Measurements from ENCODE around the gene EVX1.

The EVX1 gene

DNA sequence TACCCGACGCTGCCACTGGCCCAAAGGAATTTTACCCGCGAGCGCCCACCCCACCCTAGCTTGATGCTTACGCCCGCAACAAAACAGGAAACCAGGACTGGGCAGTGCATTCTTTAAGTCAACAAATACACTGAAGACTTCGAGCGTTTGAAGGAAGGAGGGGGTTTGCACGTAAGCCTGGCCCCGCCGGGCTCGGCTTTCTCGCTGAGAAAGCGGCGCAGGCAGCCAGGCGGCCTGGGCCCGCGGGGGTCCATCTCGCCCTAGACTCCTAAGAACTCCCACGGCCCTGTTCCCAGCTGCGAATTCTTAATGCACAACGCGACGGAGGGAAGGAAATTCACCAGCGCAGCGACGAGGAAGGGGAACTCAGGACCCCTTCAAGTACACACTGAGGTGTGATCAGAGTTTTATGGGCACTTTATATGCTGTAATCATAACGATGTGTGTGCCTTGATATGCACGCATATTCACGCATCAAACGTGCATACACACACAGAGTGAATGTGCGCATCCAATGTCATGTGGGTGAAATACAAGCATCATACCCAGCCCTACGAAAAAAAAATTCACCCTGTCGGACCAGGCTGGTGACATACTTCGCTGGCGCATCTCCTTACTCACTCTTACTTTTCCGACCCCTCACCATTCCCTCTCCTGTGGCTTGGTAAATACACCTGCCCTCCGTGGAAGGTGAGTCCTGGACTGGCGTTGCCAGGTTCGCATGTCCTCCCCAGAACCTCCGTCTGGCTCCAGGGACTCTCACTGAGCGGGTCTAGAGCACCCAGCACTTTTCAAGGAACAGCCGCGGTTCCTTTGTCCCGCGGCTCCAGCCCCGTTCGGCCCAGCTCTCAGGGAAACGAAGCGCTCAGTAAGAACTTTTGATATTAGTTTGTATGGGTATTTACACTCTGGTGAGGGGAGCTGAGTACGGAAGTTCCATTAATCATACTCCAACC is 37.0 kb upstream of the EVX1 start:
- DNase-seq = peak in 1 of 4 experiments; percentile 37

DNA sequence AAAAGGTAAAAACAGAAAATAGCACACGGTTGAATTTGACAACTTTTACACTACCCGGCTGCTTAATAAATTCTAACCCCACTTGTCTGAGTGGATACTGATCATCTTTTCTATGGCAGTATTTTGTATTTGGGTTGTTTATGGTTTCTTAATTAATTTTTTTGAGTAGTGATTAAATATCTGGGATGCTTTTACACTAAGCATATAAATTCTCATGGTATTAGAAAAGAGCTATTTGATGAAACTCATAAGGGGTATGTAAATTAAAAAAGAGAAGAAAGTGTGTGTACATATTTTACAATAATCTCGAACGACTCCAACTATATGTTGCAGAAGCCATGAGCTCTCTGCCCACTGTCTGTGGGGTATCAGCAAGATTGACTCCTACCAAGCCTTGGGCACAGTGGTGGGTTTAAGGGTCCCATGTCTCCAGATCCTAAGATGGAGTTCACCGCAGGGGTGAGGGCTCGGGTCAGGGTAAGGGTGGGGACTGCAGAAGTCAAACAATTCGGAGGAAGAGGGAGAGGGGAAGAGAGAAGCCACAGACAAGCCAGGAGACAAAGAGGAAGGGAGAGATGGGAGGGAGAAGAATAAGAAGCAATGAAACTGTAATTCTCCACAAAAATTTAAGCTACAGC is 35.1 kb upstream of the EVX1 start:
- DNase-seq = no peak

DNA sequence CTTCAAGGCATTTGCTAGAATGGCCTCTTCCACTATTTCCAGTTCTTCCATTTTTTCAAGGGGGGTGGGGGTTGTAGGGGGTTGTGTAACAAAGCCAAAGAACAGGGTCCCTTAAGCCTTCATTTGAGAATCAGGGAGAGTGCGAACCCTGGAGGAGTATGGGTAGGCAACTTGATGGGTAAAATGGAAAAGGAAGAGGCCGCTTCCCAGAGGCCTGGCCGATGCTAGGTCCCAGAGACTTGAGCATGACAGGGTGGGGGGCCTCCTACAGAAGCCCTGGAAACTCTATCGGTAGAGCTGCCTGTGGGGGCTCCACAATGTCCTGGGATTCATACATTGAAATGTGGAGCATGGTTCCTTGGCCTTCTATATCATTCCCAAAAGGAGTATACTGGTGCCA is 33.6 kb upstream of the EVX1 start:
- DNase-seq = no peak

DNA sequence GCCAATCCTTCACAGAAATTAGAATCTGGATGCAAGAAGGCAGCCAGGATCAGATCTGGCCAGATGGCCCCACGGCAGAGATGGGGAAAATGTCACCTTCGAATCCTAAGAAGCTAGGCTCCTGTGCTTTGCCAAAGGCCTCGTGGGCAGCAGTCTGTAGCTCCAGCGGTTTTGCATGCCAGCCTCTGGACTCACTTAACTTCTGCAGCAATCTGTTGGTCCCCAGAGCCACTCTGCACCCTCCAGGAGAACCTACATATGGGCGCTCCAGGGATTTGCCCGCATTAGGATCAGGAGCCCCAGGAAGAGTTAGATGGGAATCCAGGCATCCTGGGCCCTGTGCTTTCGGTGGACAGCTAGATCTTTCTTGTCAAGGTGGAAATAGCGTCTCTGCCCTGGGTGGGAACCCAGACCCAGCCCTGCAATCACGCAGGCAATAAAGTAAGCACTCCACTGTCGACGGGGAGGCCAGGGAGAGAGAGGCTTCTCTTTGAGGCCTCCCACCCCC is 32.6 kb upstream of the EVX1 start:
- no peak for DNase-seq

DNA sequence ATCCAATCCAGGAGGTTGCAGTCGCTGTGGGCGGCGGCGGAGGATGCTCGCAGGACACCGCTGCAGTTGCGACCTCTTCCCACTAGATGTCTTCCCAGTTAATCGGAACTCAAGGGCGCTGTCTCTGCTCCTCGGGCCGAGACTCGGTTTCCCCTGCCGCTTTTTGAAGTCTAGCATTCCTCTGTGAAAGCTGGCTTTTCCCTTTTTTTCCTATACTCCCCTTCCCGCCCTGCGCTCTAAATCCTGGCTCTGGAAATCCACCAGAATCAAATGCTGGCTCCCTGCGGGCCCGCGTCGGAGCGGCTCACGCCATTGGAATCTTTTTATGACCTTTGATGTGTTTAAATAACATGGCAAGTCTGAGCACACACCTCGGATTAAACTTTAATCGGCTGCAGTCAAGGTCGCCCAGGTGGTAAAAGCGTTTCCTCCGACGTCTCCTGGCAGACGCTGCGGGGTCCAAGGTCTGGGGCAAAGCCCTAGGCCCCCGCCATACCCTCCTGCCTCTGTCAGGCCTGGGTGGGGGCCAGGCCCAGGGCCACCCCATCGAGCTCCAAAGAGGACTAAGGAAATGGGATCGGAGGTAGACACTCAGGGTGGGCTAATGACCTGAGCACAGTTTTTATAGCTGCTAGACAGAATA is 32.0 kb upstream of the EVX1 start:
- peak; percentile 42 to 77 (median 66) for DNase-seq

DNA sequence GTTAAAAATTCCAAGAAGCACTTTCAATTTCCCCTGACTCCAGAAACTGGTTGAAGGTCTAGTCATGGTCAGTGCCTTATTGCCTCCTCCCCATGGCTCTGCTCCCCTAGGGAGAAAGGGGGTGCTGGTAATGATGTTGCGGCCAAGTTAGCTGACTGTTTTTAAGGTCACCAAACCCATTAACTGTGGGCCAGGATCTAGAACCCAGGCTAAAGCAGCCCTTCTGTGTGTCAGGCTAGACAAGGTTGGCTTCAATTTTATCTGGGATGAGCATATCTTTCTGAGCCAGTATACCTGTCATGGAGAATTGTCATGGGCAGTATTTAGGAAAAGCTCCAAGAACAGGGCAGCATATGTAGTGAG is 31.5 kb upstream of the EVX1 start:
- no peak for DNase-seq

DNA sequence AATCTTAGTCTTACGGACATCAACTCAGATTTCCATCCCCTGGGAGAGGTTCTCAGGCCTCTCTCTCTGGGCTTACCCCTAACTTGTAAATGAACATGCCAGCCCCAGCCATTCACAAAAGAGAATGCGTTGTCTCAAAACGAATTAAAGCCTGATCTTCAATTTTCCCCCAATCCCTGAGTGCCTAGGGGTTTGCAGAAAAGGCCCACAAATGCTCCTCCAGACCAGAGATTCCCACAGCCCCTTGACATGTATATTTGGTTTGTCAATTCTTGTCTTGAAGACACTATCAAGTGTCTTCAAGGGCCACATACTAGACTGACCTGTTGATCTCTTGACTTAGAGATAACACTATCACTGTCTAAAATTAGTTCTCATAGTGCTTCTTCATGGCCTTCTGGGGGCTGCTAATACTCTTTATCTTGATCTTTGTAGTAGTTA is 30.8 kb upstream of the EVX1 start:
- no peak for DNase-seq

DNA sequence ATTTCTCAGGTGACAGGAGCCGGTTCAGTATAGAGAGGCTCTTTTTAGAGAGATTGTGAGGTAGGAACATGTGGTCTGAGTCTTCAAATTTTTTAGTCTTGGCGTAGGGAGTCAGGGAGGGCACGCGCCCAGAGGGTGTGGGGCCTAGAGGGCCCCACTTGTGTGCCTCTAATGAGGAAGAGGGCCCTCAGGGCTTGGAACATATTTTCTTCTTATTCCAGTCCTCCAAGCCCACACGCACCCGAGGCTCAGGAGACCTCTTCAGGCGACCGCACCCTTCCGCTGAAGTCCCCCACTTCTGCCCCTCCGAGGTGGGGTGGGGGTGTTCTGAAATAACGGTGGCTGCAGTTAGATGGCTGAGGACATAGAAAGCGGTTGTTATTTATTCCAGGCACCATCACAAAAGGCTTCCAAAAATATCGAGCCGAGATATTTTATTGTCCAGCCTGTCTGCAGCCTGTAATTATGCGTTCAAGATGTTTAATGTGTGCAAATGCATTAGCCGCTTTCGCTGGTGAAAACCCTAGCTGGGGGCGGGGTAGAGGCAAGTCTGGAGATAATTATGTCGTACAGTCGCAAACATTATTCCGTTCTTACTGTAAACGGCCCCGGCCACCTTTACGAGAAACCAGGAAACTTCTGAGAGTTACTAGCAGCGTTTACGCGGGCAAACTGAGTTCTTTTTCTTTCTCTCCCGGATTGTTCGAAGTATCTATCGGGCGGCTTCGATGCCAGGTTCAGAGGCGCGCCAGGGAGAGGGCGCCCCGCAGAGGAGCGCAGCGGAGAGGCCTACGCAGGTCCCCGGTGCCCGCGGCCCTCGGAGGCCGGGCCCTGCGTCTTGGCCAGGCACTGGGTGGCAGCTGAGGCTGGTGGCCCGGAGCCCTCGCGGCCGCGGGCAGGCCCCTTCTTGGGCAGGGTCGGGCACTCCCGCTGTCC is 29.8 kb upstream of the EVX1 start:
- no peak for DNase-seq

DNA sequence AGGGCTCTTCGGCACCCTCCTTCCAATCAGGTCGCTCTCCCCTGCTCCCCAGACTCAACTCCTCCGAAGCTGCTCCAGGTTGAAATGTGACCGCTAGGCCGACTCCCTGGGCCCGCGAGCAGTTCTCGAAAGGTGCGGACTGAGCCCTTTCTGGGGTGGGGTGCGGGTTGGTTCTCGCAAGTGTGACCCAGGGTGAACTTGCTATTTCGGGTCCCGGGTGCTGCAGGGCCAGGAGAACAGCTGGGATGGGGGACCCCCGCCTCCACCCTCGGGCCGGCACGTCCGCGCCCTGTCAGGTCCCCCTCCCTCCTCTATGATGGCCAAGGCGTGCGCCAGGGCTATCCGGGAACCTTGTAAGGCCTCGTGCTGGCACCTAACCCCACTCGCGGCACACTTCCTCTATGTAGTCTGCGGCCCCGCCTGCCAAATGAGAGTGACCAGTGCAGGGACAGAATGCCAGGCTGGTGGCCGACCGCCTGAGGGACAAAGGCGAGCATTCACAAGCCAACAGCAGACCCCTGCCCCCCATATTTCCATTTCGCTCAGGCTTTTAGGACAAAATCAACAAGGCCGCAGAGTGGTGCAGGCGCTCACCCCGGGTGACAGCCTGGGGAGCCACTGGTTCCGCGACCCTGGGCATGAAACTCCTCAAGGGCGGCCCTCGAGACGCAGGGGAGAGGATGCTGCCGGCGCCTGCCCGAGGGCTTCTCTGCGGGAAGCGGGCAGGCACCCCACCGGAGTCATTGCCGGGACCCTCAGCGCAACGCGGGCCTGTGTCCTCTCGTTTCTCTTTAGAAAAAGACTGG is 29.0 kb upstream of the EVX1 start:
- no peak for DNase-seq

DNA sequence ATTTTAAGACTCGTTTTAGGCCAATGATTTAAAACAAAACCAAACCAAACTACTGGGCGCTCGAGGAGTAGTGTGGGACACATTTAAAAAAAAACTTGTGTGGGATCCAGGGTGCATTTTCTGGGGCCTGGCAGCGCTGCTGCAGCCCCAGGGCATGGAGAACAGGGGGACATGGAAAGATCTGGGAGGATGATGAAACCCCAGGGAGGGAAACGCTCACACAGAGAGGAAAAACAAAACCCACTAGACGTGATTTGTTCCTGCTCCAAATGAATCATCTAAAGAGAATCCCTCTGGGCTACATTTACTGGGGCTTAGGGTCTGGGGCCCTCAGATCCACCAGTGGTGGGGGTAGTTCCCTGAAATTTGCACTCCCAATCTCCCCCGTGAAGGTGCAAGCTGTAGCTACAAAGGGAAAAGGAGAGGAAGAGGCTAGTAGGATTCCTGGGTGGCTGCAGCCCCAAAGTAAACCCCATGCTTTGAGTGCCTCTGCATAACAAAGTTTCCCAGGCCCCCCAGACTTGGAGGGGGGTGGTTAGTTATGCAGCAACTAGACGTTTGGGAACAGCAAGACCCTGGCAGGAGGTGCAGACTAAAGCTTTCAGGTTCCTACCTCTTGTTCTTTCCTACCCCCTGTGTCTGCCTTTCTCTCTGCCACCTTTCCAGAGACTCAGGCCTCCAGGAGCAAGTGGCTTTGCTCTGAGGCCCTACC is 28.2 kb upstream of the EVX1 start:
- no peak for DNase-seq

DNA sequence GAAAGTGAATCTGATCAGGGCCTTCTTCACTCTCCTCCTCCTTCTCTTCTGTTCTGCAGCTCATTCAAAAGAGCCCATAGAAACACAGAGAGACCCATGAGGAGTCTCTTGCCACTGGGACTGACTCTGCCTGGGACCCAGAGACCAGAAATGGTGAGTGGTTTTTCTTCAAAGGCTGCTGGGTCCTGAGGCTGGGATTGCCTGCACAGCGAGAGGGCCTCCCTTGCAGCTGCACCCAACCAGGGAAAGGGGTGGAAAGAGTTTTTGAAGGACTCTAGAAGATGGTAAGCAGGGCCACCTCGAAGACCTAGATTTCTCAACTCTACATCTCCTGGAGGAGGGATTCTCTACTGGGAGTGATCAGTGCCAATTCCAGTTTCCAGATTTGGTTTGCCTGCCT is 27.2 kb upstream of the EVX1 start:
- no peak for DNase-seq

DNA sequence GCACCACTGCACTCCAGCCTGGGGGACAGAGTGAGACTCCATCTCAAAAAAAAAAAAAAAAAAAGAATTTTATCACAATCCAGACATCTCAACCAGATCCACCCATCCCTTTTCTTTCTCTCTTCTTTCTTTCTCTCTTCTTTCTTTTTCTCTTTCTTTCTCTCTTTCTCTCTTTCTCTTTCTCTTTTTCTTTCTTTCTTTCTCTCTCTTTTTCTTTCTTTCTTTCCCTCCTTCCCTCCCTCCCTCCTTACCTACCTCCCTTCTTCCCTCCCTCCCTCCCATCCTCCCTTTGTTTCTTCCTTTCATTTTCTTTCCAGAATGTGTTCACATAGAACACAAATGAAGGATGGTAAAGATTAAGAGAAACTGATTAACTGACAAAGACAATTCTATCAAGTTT is 24.7 kb upstream of the EVX1 start:
- no peak for DNase-seq

DNA sequence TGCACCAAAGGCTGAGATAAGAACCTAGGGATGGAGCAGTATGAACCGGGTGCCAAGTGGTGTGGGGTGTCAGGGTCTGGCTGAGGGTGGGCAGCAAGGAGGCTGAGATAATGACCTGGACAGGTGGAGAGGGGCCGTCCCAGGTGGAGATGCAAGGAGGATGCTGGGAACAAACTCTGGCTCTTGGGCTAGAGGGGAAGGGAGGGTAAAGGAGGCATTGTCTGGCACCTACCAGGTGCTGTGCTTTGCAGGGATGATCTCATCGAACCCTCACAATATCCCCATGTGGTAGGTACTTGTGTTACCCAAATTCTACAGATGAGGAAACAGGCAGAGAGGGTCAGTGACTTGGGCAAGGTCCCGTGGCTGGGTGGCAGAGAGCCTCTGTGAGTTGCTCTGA is 22.8 kb upstream of the EVX1 start:
- no peak for DNase-seq

DNA sequence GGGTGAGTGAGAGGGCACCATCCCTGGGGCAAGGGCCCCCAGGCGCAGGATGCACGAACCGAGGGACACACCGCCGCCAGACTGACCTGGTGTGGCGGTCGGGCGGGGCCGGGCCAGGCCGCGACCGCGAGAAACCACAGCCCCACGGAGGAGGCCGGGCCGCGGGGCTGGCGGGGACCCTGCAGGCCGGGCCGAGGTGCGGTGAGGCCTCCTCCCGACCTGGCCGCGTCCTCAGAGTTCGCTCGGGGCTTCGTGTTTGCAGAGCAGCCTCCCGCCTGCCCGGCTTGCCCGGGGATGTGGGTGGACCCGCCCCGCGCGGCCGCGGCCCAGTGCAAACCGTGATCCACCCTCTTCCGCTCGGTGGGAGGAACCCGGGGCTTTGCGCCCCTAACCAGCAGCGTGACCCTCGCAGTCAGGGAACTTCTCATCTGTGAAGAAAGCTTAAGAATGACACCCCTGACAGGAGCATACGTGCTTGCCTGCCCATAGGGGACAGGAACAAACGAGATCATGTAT is 22.1 kb upstream of the EVX1 start:
- no peak for DNase-seq

DNA sequence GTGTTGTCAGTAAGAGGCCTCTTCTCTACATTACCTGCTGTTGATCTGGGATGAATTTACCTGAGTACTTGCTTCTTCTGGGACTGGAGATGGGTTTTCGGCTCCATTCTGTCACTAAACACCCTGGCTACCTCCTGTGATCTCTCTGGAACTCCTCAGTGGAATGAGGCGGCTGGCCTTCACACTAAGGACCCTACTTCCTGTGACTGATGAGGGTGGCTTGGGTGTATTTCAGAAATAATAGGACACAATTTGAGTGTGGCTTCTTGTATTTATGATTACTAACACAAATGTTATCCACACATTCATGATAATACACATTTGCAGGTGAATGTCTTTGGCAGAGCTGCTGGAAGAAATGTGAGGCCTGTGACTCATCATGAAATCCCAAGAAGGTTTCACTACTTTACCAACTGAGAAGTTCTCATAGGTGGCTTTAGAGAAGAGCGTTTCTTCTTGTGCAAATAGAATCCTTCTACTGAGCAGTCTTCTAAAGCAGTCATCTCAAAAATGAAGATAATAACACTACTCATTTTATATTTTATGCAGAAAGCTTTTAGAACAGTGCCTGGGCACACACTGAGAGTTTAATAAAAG is 21.3 kb upstream of the EVX1 start:
- DNase-seq = no peak

DNA sequence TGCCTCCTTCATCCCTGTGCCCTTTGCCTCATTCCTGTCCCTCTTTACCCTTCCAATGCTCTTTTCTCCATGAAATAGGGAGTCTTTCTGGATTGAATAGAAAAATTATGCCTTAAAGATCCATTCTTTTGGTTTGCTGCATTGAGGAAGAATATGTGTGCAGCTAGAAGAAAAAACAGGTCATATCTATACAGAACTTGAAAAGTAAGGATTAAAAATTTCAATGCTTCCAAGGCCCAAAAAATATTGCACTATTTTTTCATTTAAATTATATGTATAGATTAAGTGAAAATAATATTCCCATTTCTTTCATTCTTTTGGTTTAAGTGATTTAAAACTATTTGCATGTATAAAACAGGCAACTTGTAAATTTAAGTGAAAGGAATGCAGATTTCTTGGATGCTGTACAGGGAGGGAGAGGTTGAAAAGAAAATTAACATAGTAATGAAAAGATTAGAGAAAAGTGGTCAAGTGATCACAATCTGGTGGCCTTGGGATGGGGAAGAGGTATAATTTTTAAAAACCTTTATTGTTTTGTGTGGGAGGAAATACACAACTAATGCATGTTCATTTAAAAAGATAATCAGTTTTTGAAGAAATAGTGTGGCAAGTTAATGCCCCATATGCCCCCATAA is 18.5 kb upstream of the EVX1 start:
- DNase-seq = no peak

DNA sequence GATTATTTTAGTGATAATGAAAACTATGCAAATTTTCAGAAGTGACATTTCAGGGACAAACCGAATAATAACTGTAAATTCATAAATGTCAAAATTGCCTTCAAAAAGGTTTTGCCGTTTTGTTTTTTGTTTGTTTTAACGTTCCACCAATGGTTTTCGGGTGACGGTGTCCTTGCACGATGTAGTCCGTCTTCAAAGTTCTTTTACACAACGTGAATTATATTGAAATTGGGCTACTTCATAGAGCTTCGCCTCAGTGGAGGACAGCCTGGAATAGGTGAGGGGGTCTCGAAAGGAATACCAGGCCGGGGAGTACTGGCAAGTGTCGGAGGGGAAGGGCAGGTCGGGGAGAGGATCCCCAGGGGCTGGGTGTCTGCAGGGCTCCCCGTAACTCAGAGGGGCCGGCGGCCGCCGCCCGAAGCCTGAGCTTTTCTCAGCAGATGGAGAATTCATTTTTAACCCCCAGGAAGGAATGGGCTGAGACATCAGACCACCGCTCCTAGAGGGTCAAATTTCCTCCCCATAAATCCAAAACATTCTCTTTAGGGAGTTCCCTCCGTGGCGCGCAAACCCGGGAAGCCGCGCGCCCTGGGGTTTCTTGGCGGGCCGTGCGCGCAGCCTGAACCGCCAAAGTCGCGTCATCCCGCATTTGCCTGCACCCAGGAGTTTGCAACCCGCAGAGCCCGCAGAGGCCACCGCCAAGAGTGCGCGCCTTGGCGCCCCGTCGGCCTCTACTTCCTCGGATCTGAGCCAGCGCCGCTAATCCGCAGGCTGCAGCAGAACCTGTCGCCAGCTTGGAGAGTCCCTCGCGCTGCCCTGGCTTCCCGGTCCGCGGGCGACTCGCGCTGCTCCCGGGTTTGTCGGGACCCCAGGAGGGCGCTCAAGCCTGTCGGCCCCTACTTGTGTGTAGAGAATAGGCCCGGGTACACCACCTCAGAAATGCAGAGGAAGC is 17.3 kb upstream of the EVX1 start:
- no peak for DNase-seq

DNA sequence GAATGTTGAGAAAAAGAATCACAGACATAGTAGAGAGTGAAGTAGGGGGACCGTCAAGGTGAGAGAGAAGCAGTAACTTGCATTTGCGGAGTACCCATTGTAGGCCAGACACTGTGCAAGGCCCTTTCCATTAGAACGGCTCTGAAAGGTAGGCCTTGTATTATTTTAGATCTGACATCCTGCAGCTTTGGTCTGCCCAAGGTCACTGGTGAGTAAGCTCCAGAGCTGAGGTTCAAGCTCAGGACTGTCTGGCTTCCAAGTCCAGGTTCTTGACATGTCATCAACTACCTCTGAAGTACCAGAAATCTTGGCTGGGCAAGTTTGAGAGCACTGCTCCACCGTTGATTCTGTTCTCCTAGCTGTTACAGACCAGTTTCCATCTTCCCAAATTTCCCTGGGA is 13.2 kb upstream of the EVX1 start:
- no peak for DNase-seq

Measured in suppressor macrophage (primary cell).